Measurements from ENCODE around the gene KIAA1328.

- TF ChIP-seq CTCF (optimal IDR thresholded peaks at IDR 0.05 in 1 of 3, IDR thresholded peaks at IDR 0.05 in 1 of 3, conservative IDR thresholded peaks at IDR 0.05 in 1 of 3; ENCODE audit: extremely low read depth in 1 of 3, insufficient read depth in 2 of 3, low read length in 3 of 3), result no peak
- TF ChIP-seq EZH2 (IDR thresholded peaks at IDR 0.05; ENCODE audit: low read length), result no peak
These were observed 295.6 kb downstream of the KIAA1328 start for GRCh38 chr18:37124516-37124915.
